ENCODE measurements around the gene DOK7.
"Not testable (repeated sequence)": the region's sequence is repeated elsewhere in the genome, so short reads cannot be mapped to it uniquely, and the experiment has no call there.

Gene DOK7

DNA sequence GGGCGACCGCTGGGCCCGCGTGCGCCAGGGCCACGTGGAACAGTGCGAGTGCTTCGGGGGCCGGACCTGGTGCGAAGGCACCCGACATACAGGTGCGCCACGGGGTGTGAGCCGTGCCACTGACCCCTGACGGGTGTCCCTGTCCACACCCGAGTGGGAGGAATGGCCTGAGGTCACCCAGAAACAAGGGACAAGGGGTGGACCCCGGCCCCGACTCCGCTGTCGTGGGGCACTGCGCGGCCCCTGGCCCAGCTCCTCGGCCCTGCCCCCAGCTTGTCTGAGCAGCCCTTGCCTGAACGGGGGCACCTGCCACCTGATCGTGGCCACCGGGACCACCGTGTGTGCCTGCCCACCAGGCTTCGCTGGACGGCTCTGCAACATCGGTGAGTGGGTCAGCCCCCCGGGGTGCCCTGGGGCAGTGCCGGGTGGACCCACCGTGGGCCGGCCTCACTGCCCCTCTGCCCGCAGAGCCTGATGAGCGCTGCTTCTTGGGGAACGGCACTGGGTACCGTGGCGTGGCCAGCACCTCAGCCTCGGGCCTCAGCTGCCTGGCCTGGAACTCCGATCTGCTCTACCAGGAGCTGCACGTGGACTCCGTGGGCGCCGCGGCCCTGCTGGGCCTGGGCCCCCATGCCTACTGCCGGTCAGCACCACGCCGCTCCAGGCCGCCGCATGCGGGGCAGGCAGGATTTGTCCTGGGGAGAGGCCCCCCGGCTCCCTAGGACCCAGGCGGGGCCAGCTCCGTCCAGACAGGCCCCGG lies 18.6 kb upstream of the DOK7 start:
- Mint-ChIP-seq H3K4me3 (no peak overlapping the region), H3K4me1 (ENCODE audit: low read depth) (no peaks in the 10 kb centered on the region), H3K36me3 (no peaks in the 10 kb centered on the region), H3K9me3 (ENCODE audit: low read depth) (no peaks in the 10 kb centered on the region), H3K27ac (no peak overlapping the region), H3K27me3 (no peaks in the 10 kb centered on the region)

DNA sequence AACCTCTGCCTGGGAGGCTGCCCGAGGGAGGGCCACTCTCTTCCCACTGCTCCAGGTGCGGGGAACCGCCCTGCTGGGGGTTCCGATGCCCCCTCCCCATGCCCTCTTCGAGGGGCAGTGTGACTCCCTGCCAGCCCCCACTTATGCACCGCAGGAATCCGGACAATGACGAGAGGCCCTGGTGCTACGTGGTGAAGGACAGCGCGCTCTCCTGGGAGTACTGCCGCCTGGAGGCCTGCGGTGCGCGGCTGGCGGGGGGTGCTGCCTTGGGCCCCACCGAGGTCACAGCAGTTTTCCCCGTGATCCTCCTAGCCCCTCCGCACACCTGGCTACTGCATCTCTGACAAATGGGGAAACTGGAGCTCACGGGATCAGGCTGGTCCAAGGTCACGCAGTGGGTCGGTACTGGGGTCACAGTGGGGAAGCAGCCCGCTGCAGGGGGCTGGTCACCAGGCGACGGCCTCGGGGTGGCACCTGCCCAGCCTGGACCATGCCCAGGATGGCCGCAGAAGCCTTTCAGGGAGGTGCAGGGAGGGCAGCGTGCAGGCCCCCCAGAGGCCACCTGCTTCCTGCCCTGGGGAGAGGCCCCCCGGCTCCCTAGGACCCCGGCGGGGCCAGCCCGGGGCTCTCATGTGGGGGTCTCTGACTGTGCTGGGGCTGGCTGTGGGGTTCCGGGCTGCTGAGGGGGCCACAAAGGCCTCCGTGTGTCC lies 17.8 kb upstream of the DOK7 start:
- Mint-ChIP-seq H3K27ac (no peak overlapping the region), H3K4me3 (no peak overlapping the region), H3K27me3 (no peaks in the 10 kb centered on the region), H3K36me3 (no peaks in the 10 kb centered on the region), H3K9me3 (ENCODE audit: low read depth) (no peaks in the 10 kb centered on the region), H3K4me1 (ENCODE audit: low read depth) (no peaks in the 10 kb centered on the region)

DNA sequence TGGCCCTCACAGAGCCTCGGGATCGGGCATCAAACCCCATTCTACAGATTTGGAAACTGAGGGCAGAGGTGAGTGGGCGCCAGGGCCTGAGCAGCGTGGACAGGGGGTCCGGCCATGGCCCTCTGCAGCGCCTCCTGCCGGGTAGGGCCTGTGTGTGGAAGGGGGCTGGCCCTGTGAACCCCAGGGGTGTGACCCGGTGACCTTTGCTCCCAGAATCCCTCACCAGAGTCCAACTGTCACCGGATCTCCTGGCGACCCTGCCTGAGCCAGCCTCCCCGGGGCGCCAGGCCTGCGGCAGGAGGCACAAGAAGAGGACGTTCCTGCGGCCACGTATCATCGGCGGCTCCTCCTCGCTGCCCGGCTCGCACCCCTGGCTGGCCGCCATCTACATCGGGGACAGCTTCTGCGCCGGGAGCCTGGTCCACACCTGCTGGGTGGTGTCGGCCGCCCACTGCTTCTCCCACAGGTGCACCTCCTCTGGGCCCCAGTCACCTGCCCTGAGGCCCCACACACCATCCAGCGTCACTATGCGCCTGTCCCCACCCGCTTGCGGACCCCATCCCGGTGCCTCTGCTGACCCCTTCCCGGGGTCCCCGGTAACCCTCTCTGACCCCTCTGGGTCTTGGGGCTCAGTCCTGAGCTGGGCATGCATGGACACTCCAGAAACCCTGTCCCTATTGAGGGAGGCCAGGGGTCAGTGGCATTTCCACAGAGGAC lies 17.1 kb upstream of the DOK7 start:
- Mint-ChIP-seq H3K27ac (no peak overlapping the region), H3K4me3 (no peak overlapping the region), H3K36me3 (no peaks in the 10 kb centered on the region), H3K4me1 (ENCODE audit: low read depth) (no peaks in the 10 kb centered on the region), H3K27me3 (no peaks in the 10 kb centered on the region), H3K9me3 (ENCODE audit: low read depth) (no peaks in the 10 kb centered on the region)

DNA sequence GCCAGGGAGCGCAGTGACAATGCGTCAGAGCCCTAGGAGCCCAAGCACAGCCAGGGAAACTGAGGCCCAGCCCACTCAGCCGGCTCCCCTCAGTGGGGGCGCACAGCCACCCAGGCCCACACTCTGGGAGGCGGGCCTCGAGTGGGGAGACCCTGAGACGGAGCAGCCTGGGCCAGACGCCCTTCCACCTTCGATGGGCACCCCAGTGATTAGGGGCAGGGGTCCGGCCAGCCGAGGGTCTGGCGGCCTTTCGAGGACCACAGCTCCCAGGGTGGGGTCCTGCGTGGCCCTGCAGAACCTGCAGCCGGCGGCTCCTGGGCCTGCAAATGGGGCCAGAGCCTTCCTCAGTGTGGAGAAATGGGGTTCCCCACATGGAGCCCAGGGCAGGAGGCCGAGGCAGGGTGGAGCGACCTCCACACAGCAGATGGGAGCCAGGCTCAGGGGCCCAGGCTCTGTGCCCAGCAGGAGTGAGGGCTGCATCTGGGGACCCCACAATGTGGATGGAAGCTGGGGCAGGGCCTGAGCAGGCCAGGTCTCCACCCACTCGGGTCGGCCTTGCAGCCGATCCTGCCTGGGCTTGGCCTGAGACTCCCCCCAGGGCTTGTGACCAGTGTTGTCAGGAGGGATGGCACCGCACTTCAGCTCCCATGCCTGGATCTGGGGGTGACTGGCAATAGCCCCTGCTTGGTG lies 16.3 kb upstream of the DOK7 start:
- H3K9me3 Mint-ChIP-seq (ENCODE audit: low read depth): no peaks in the 10 kb centered on the region
- H3K27ac Mint-ChIP-seq: no peak overlapping the region
- H3K36me3 Mint-ChIP-seq: no peaks in the 10 kb centered on the region
- H3K4me3 Mint-ChIP-seq: no peak overlapping the region
- H3K27me3 Mint-ChIP-seq: no peaks in the 10 kb centered on the region
- no peaks in the 10 kb centered on the region for H3K4me1 Mint-ChIP-seq (ENCODE audit: low read depth)

DNA sequence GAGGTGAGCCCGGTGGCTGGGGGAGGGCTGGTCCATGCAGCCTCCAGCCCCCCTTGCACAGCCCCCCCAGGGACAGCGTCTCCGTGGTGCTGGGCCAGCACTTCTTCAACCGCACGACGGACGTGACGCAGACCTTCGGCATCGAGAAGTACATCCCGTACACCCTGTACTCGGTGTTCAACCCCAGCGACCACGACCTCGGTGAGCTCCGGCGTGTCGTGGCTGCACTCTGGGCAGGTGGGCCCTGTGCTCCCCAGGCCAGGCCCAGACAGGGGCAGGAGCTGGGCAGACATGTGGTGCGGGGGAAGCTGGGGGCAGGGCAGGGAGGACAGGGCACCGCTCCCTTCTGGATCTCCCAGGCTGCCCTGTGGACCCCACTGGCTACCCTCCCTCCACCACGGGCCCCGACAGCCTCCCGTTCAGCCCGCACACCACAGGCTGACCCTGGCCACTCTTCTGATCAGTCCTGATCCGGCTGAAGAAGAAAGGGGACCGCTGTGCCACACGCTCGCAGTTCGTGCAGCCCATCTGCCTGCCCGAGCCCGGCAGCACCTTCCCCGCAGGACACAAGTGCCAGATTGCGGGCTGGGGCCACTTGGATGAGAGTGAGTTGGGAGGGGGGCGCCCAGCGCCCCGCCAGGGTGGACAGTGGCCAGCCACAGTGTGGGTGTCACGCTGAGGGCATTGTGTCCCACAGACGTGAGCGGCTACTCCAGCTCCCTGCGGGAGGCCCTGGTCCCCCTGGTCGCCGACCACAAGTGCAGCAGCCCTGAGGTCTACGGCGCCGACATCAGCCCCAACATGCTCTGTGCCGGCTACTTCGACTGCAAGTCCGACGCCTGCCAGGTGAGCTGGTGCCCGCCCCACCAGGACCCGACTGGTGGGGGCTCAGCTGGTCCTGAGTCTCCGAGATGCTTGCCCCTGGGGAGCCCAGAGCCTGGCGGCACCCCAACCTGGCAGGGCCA lies 15.4 kb upstream of the DOK7 start:
- Mint-ChIP-seq H3K27ac (no peak overlapping the region), H3K27me3 (no peaks in the 10 kb centered on the region), H3K9me3 (ENCODE audit: low read depth) (no peaks in the 10 kb centered on the region), H3K4me1 (ENCODE audit: low read depth) (no peaks in the 10 kb centered on the region), H3K4me3 (no peak overlapping the region), H3K36me3 (no peaks in the 10 kb centered on the region)

DNA sequence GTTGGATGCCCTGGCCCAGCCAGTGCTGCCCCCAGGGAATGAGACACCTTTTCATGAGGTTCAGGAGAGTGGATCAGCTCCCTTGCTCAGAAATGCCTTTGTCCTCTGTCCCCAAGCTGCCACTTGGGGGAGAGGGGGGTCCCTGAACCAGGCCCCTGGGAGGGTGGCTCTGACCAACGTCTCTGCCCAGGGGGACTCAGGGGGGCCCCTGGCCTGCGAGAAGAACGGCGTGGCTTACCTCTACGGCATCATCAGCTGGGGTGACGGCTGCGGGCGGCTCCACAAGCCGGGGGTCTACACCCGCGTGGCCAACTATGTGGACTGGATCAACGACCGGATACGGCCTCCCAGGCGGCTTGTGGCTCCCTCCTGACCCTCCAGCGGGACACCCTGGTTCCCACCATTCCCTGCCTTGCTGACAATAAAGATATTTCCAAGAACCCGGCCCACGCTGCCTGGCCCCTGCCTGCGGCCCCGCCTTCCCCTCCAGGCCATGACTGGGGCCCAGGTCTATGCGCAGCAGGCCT lies 14.0 kb upstream of the DOK7 start:
- Mint-ChIP-seq H3K27me3 (no peaks in the 10 kb centered on the region), H3K27ac (no peak overlapping the region), H3K4me3 (no peak overlapping the region), H3K36me3 (no peaks in the 10 kb centered on the region), H3K9me3 (ENCODE audit: low read depth) (no peaks in the 10 kb centered on the region), H3K4me1 (ENCODE audit: low read depth) (no peaks in the 10 kb centered on the region)

DNA sequence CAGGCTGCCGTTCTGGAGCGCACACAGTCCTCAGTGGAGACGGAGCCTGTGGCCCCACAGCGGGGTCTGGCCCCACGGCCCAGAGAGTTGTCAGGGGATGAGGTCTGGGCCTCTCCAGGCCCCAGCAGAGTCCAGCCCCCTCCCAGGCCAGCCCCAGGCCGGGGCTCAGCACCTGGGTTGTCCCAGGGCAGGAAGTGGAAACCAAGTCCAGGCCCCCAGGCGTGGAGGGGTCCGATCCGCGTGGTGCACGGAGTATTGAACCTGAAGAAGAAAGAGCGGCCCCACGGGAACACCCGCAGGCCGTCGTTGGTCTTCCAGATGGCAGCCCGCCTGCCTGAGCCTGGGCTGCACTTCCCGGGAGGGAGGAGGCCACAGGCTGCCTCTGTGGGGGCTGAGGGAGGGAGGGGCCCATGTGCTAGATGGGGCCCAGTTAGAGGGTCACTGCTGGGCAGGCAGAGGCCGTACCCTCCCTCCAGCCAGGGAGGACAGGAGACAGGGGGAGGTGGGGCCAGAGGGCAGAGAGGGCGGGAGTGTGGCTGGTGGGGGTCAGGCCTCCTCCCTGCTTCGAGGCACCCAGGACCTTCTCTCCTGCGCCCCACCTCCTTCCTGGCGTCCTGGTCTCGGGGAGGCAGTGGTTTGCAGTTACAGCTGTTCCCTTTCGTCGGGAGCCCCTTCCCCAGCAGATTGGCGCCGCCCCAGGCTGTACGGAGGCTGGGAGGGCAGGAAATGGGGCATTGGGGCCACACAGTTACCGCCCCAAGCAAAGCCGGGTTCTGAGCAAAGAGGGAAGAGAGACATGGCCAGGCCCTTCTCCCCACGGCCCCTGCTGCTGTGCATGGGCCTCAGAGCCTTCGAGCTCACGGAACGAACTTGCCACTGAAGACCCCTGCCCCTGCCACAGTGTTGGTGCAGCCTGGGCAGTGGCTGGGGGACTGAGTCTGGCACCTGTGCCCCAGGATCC lies 13.3 kb upstream of the DOK7 start:
- Mint-ChIP-seq H3K27ac (no peak overlapping the region), H3K36me3 (no peaks in the 10 kb centered on the region), H3K27me3 (no peaks in the 10 kb centered on the region), H3K4me1 (ENCODE audit: low read depth) (no peaks in the 10 kb centered on the region), H3K4me3 (no peak overlapping the region), H3K9me3 (ENCODE audit: low read depth) (no peaks in the 10 kb centered on the region)

DNA sequence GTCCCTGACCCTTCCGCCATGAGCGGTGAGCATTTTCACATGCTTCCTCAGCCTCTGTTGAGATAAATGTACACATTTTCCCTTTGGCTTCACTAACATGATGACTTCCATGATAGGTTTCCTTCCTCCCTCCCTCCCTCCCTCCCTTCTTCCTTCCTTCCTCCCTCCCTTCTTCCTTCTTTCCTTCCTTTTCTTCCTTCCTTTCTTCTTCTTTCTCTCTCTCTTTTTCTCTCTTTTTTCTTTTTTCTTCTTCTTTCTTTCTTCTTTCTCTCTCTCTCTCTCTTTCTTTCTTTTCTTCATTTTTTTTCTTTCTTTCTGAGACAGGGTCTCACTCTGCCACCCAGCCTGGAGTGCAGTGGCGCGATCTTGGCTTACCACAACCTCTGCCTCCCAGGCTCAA lies 12.5 kb upstream of the DOK7 start:
- peaks cover 7% of the 10 kb centered on the region for H3K9me3 Mint-ChIP-seq (ENCODE audit: low read depth)
- no peaks in the 10 kb centered on the region for H3K36me3 Mint-ChIP-seq
- H3K27me3 Mint-ChIP-seq: no peaks in the 10 kb centered on the region
- no peak overlapping the region for H3K4me3 Mint-ChIP-seq
- H3K4me1 Mint-ChIP-seq (ENCODE audit: low read depth): no peaks in the 10 kb centered on the region
- H3K27ac Mint-ChIP-seq: no peak overlapping the region

DNA sequence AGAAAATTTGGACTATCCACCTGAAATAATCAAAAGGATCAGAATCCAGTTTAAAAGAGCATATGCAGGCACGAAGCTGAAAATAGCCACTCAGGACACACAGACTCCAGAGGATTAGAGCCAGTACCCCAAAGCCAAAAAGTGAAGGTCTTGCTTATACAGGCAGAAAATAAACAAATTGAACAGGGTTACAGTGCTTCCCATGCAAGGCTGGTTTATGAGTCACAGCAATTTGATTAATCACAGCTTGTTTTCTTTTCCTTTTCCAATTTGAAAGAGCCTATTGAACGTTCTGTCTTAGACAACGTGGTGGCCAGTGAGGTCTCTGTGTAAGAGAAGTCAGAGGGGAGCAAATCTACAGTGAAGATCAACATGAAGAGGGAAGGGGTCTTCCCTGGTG lies 11.2 kb upstream of the DOK7 start:
- Mint-ChIP-seq H3K4me1 (ENCODE audit: low read depth) (no peaks in the 10 kb centered on the region), H3K4me3 (no peak overlapping the region), H3K27ac (no peak overlapping the region), H3K27me3 (no peaks in the 10 kb centered on the region), H3K36me3 (no peaks in the 10 kb centered on the region), H3K9me3 (ENCODE audit: low read depth) (peaks cover 8% of the 10 kb centered on the region)

DNA sequence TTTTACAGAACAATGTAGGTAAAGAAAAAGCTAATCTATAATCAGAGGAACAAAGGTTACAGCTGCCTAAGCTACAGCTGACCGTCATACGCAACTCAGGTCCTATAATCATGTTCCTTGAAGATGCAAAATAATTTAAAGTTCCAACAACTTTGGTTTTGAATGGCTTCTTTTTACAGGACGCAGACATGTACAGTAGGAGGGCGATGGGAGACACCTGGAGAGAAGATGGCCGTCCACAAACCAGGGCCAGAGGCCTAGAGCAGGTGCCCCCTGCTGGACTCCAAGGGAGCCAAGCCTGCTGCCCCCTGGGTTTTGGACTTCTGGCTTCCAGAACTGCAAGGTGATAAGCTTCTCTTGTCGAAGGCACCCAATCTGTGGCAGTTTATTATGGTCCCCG lies 10.7 kb upstream of the DOK7 start:
- no peaks in the 10 kb centered on the region for H3K36me3 Mint-ChIP-seq
- no peaks in the 10 kb centered on the region for H3K4me1 Mint-ChIP-seq (ENCODE audit: low read depth)
- H3K27me3 Mint-ChIP-seq: no peaks in the 10 kb centered on the region
- no peak overlapping the region for H3K27ac Mint-ChIP-seq
- H3K4me3 Mint-ChIP-seq: no peak overlapping the region
- H3K9me3 Mint-ChIP-seq (ENCODE audit: low read depth): peaks cover 8% of the 10 kb centered on the region

DNA sequence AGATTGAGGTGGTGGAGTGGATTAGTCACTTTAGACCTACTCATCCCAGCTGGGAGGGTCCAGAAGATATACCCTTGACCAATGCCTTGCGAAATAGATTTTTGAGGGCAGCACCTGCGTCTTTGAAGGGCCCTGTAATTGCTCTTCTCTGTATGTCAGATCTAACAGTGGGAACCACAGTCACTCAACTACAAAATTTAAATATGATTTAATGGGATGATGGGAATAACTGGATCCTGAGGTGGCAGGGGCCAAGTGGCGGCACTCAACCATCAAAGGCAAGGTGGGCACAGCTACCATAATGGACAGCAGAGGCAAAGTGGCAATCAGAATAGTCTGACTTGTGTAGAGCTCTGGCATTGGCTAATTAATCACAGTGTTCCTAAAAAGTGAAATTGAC lies 7.5 kb upstream of the DOK7 start:
- H3K4me3 Mint-ChIP-seq; H3K27me3 Mint-ChIP-seq; H3K36me3 Mint-ChIP-seq; H3K27ac Mint-ChIP-seq; H3K4me1 Mint-ChIP-seq (ENCODE audit: low read depth): not testable (repeated sequence)
- peaks cover 10% of the 10 kb centered on the region for H3K9me3 Mint-ChIP-seq (ENCODE audit: low read depth)

DNA sequence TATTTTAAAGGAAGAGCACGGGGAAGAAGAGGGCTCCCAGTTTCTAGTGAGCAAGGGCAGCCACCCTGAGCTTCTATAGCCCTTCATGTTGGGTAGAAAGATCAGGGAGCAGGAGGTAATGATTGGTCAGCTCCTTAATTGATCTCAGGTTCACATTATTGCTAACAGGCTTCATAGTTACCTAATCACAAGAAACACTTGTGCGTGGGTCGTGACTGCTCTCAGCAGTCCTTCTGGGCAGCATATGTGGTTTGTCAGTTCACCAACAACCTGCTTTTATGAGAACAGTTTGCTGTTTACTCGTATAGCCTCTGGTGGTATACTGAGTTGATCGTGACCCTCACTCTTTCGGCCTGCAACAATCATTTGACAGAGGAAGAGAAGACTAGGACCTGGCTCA lies 4.7 kb upstream of the DOK7 start:
- no peak overlapping the region for H3K4me3 Mint-ChIP-seq

DNA sequence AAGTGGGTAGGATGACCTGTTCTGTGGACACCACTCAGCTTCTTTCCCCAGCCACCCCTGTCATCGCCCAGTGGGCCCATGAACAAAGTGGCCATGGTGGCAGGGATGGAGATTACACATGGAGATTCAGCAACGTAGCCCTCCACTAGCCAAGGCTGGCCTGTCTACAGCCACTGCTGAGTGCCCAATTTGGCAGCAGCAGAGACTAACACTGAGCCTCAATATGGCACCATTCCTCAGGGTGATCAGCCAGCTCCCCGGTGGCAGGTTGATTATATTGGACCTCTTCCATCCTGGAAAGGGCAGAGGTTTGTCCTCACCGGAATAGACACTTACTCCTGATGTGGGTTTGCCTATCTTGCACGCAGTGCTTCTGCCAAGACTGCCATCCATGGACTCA lies 4.0 kb upstream of the DOK7 start:
- H3K36me3 Mint-ChIP-seq; H3K4me1 Mint-ChIP-seq (ENCODE audit: low read depth); H3K27me3 Mint-ChIP-seq; H3K4me3 Mint-ChIP-seq; H3K27ac Mint-ChIP-seq: not testable (repeated sequence)
- peaks cover 10% of the 10 kb centered on the region for H3K9me3 Mint-ChIP-seq (ENCODE audit: low read depth)

More for the DNA sequence above, 4.7 kb upstream of the DOK7 start:
- Mint-ChIP-seq H3K4me1 (ENCODE audit: low read depth) (no peaks in the 10 kb centered on the region), H3K27me3 (peaks cover 2% of the 10 kb centered on the region), H3K36me3 (no peaks in the 10 kb centered on the region), H3K27ac (no peak overlapping the region), H3K9me3 (ENCODE audit: low read depth) (peaks cover 10% of the 10 kb centered on the region)
